GM15510 (cell line): ENCODE data around the gene RAD51C.

Experiments used
- POLR2A ChIP-seq: IDR thresholded peaks from 3 replicates; pipeline ENCODE4 v1.6.1; 2011; ENCODE audit warnings: borderline replicate concordance; ENCODE audit not compliant: insufficient read length; ENCODE audit errors: extremely low read depth

RAD51C gene

GRCh38 chr17:58722274-58722673, 29.9 kb downstream of the RAD51C start:
- TF ChIP-seq POLR2A = no peak

- no peak for TF ChIP-seq POLR2A
Measured at GRCh38 chr17:58722696-58723095, 30.3 kb downstream of the RAD51C start.

- no peak for TF ChIP-seq POLR2A
Measured at GRCh38 chr17:58728798-58729197, 36.4 kb downstream of the RAD51C start.

GRCh38 chr17:58730937-58731336, 38.5 kb downstream of the RAD51C start:
- no peak for TF ChIP-seq POLR2A

GRCh38 chr17:58734040-58734439, 41.6 kb downstream of the RAD51C start:
- no peak for TF ChIP-seq POLR2A

- TF ChIP-seq POLR2A = no peak
Measured at GRCh38 chr17:58734811-58735210, 42.4 kb downstream of the RAD51C start.

GRCh38 chr17:58741121-58741625, 48.8 kb downstream of the RAD51C start:
- no peak for TF ChIP-seq POLR2A

- no peak for TF ChIP-seq POLR2A
Measured at GRCh38 chr17:58747674-58748073, 55.3 kb downstream of the RAD51C start.

- no peak for TF ChIP-seq POLR2A
Measured at GRCh38 chr17:58753026-58753425, 60.6 kb downstream of the RAD51C start.

- TF ChIP-seq POLR2A = no peak
Measured at GRCh38 chr17:58755269-58755576, 62.8 kb downstream of the RAD51C start.

GRCh38 chr17:58755577-58756245, 63.3 kb downstream of the RAD51C start, which contains the start of gene PPM1E:
Gene PPM1E, plus strand, starts transcription at chr17:58755854.
- TF ChIP-seq POLR2A = no peak

GRCh38 chr17:58756246-58757161, 64.1 kb downstream of the RAD51C start:
- TF ChIP-seq POLR2A = no peak

- no peak for TF ChIP-seq POLR2A
Measured at GRCh38 chr17:58757162-58757613, 64.8 kb downstream of the RAD51C start.

GRCh38 chr17:58758890-58759289, 66.5 kb downstream of the RAD51C start:
- TF ChIP-seq POLR2A = no peak

GRCh38 chr17:58759522-58759921, 67.1 kb downstream of the RAD51C start:
- TF ChIP-seq POLR2A = no peak
